Measurements from ENCODE around the gene KDELR1.

- TF ChIP-seq POLR2A (IDR thresholded peaks at IDR 0.05; ENCODE audit: low read depth, low read length) (no peak), POLR2AphosphoS5 (IDR thresholded peaks at IDR 0.05; ENCODE audit: low read depth, low read length) (no peak), TAF1 (IDR thresholded peaks at IDR 0.05; ENCODE audit: borderline replicate concordance, low read depth, low read length) (no peak)
Measured at GRCh38 chr19:48385461-48386087, 5.8 kb downstream of the KDELR1 start.
